HG03103 (cell line): ENCODE results near the gene SFXN5.

Experiments used
- ATAC-seq: cut with Tn5 transposase; IDR thresholded peaks from one replicate; pipeline ENCODE4 v1.9.1; 2021; ENCODE audit warnings: low read depth; ENCODE audit not compliant: unreplicated experiment

SFXN5 gene

GRCh38 chr2:72982781-72983499 is 88.6 kb downstream of the SFXN5 start:
- ATAC-seq, result no peak

DNA sequence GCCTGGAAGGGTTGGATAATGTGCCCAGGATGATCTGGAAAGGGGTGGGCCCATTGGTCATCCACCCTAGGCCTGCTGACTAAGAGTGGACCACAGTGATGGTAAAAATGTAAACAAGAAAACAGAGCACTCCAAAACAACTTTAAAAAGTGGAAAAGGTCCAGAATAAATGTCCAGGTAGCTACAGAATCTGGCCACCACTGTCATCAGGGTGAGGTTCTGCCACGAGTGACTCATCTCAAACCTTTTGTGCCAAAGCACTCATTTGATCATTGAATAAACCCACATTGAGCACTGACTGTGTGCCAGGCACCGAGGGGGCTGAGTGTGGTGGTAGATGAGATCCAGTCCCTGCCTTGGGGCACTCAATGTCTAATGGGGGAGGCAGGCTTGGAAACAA is 89.3 kb downstream of the SFXN5 start:
- no peak for ATAC-seq

DNA sequence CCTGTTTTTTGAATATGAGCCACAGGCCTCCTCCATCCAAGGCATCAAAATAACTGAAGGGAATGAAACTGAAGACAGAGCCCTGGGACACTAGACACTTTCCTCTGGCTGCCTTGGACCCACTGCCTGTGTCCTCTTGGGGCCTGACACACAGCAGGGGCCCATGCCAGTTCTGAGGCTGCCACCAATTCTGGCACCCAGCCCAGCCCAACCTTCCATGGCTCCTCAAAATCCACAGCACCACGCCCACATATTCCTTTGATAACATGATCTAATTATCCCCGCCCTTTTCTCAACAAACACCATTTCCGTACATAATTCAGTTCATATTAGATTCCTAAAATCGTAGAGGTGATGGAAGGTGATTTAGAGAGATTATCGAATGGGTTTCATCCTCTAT is 90.0 kb downstream of the SFXN5 start:
- ATAC-seq, result no peak

GRCh38 chr2:72980535-72981217 is 90.8 kb downstream of the SFXN5 start:
- ATAC-seq, result no peak

DNA sequence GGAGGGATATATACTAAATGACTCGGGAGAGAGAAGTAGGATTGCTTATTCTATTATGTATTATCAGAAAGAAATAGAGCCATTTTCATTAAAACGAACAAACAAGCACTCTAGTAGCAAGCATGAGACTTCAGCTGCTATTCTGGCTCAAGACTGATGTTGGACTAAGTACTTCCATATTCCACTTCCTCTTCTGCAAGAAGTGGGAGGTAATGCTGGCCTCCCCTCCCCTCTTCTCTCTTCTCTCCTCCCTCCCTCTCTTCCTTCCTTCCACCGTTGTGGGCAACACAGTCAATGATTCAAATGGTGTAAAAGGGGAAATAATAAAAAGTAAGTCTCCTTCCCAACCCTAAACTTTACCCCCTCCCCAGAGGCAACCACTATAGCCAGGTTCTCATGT is 91.6 kb downstream of the SFXN5 start:
- peak; percentile 56 for ATAC-seq

- no peak for ATAC-seq
These were observed 96.5 kb downstream of the SFXN5 start for GRCh38 chr2:72975017-72975416.

DNA sequence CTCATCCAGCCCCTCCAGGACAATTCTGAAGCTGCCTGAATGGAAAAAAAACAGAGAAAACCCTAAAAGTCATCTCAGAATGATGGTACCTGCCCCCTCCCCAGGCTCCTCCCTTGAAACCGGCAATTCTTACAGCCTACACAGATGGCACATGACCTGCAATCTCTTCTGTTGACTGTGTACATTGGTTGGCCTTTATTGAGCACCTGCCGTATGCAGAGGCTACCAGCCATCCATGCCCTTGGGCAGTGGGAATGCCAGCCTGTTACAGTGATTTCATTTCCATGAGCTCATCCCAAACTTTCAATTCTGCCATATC is 97.1 kb downstream of the SFXN5 start:
- no peak for ATAC-seq

GRCh38 chr2:72973566-72974435 is 97.7 kb downstream of the SFXN5 start:
- peak; percentile 94 for ATAC-seq

DNA sequence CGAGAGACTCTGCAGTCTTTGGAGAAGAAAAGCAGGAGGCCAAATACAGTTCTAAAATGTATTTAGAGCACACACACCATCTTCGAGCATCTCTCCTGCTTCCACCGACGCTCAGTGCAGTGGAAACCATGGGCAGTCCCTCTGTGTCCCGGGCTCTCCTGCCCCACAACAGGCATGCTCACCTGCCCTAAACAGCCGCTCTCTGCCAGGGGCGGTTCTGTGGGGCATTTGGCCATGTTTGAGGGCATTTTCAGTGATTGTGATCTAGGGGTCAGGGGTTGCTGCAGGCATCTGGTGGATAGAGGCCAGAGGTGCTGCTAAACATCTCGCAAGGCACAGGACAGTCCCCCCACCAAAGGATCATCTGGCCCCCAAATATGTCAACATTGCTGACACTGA is 98.4 kb downstream of the SFXN5 start:
- no peak for ATAC-seq

DNA sequence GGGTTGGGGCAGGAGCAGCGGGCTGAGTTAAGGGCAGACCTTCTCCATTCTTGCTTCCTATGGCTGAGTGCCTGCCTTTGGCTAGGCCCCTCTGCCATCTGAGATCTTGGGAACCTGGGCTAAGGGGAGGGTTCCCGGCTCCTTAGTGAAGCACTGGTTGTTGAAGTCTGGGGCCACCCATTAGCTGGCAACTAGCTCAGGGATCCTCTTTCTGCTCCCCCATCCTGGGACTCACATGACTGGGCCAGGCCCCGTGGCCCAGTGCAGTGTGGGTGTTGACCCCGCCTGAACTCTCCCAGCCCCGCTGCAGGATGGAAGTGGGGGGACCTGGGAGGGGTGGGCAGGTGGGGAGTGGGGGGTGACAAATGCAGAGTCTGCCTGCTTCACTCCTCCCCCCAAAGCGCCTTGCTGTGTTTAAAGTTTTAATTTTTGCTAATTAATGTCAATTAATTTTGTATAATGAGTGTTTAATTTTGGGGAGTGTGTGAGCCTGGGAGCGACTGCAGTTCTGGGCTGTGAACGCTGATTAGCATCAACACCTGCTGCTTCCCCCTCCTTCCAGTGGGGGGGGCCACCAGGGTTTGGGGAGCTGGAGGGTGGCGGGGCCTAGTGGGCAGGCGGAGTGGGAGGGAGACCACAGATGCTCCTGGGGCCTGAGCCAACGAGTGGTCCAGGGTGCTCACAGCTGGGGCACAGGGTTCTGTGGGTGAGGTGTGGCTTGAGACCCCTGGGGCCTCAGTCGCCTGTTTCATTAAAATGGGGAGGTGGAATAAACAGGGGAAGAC is 99.0 kb downstream of the SFXN5 start:
- no peak for ATAC-seq

DNA sequence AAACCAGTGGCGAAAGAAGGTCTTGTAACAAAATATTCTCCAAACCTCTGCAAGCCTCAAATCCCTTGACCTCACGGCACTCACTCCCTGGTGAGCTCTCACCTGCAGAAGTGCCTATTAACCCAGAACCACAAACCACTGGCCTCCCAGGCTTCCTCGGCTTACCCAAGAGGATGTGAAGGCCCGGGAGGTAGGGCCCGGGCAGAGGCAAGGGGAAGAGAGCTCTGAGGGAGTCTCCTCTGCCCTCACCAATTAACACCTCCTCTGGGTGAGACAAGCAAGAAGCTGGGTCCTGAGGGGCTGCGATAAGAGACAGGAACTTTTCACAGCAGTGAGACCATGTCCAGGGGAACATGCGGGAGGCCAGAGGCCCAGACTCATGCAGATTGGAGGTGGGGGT is 100.5 kb downstream of the SFXN5 start:
- ATAC-seq, result no peak

- no peak for ATAC-seq
These were observed 101.8 kb downstream of the SFXN5 start for GRCh38 chr2:72969706-72970105.

DNA sequence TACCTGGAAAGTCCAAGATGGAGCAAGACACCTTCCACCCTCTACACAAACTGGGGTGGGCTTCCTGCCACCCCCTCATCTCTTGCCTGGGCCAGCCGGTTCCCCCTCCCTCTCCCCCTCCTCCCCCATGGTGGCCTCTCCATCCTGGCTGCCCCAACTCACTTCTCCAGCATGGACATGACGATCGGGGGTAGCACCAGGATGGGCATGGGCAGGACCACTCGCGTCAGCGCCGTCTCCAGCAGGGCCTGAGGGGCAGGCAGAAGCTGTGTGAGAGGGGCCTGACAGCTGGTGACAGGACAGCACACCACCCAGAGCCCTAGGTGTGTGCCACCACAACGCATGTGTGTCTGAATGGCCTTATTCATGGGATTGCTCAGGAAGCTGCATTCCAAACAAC is 103.2 kb downstream of the SFXN5 start:
- no peak for ATAC-seq

GRCh38 chr2:72965770-72966450 is 105.6 kb downstream of the SFXN5 start:
- no peak for ATAC-seq

- no peak for ATAC-seq
These were observed 106.5 kb downstream of the SFXN5 start for GRCh38 chr2:72965016-72965415.

- ATAC-seq, result no peak
These were observed 107.4 kb downstream of the SFXN5 start for GRCh38 chr2:72964146-72964525.

DNA sequence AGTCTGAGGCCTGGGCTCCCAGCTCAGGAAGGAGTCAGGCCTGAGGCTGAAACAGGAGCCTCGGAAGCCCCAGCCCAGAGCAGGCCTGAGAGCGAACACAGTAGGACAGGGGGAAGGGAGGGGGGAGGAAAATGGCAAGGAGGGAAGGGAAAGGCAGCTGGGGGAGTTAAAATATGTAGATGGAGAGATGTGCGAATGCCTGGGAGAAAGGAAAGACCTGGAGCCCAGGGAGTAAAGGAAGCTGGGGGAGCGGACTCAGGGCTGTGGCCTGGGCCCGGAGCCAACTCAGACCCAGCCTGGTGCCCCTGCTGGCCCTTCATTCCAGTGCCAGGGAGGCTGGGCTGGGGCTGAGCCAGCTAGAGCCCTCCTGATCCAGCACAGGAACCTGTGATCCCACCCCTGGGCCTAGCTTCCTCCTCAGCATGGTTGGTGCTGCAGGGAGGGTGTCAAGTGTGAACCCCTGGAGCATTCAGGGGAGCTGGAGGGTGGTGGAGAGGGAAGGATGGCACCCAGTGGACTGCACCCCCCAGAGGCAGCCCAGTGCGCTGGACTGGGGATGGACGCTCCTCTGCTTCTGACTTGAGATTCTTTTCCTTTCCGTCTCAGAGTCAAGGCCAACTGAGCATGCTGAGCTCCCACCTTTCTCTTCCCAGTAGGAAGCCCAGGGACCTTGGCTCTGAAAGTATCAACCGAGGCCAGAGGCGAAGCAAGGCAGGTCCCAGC is 107.9 kb downstream of the SFXN5 start:
- no peak for ATAC-seq

DNA sequence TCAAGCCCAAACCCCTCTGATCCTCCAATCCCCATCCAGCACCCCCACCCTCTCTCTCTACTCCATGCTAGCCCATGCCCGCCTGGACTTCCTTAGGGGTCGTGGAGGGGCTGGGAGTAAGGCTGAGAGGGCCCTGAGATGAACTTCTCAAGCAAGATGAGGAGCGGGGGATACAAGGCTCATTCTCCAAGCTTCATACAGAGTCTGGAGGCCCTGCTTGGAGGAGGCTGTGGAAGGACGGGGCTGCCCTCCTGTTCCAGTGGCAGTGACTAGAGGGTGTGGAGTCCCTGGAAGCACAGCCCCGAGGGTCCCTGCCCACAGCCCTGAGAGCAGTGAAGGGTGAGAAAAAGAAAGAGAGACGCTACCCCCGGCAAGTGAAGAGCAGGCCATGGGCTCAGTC is 108.6 kb downstream of the SFXN5 start:
- no peak for ATAC-seq

GRCh38 chr2:72961853-72962468 is 109.6 kb downstream of the SFXN5 start:
- no peak for ATAC-seq
